ENCODE data around the gene CCL5.
"Not testable (repeated sequence)": the region's sequence is repeated elsewhere in the genome, so short reads cannot be mapped to it uniquely, and the experiment has no call there.

CCL5 gene

DNA sequence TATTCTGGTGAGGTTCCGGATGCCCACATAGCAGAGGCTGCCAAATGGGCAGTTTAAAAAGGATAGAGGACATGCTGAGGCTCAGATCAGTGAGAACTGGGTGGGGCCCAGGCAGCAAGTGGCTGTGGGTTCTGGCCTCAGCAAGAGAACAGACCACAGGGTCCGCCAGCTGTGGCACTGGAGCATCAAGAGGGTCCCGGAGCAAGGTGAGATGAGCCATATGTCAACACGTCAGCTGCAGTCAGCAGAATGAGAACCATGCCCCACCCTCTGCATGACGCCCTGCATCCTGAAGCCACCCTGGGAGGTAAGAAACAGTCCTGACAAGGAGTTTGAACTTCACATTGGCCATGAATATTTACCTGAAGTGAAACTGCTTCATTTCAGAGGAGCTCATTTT is 20.1 kb upstream of the CCL5 start:
- in situ Hi-C loops (cut with MboI; ENCODE audit: low sequenced_read_pairs): no loop called here

DNA sequence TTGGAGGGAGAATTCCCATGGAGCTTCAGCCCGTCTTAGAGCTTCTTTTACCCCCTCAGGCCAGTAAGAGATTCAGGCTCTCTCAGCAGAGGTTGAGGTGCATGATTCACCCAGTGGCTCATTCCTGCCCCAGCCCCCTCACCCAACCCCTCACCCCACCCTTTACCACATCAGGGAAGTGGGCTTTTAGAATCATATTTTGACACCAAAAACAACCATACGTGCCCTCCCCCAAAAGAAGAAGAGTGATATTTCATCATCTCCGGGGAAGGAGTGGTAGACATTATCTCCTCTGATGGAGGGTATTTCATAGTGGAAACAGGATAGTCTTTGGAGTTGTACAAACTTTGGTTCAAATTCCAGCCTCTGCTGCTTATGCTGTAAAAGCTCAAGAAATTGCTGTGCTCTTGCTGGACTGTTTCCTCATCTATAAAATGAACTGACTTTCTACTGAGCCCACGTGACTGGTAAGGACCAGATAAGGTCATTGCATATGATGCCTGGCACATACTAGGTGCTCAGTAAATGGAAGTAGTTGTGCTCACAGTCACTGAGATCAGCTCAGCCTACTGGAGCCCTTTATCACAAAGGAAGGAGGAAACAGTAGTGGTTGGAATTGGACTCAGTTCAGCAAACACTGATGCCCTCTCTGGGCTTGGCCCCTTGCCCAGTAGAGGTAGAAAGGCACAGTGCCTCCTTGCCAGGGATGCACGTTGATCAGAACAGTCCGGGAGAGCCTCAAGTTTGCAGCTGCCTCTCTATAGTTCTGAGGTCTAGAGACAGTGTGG is 18.3 kb upstream of the CCL5 start:
- in situ Hi-C loops (cut with MboI; ENCODE audit: low sequenced_read_pairs): no loop called here

DNA sequence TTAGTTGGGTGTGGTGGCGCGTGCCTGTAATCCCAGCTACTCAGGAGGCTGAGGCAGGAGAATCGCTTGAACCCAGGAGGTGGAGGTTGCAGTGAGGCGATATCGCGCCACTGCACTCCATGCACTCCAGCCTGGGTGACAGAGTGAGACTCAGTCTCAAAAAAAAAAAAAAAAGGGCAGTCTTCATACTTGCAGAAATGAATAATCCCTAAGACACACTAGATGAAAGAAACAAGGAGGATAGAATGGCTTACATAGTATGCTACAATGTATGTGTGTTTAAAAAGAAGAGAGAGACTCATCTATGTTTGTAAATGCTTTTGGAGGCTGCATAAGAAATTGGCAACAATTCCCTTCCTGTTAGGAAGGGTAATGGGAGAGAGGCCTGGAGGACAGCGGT is 17.6 kb upstream of the CCL5 start:
- in situ Hi-C loops (cut with MboI; ENCODE audit: low sequenced_read_pairs): not testable (repeated sequence)

DNA sequence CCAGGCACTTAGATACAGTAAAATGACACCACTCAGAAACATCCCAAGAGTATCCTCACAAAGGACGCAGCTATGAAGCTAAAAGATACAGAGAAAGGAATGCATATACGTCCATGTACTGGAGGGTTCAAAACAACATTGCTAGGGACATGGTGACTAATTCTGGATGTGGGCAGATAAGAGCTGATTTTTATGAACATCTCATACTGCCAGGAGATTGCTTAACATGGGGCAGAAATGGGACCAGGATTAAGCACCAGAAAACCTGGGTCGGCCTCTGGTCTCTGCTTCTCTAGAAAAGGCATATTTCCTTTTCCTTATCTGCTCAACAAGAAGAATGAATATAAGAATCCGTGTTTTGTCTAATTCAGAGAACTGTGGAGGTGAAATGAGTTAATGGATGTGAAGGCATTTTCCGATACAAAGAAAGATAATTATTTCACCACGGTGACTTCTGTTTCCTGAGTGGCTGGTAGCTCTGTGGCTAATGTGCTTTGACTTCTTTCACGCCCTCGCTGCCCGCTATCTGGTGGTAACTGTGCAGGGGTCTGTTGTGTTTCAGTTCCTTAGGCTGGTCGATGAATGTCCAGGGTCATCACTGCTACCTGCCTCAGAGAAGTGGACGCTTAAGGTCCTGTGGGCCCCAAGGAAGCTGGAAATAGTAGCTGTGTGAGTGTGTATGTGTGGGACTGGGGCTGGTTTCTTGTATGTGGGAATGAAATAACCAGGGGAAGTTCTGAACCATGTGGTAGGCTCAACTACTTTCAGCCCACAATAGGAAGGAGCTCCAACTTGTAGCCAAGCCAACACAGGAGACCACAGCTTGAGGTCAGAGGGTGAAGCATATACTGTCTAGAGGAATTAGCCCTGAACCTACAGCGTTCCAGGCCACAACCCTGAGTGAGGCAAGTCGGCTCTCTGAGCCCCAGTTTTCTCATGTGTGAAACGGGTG is 15.8 kb upstream of the CCL5 start:
- in situ Hi-C loops (cut with MboI; ENCODE audit: low sequenced_read_pairs): no loop called here

DNA sequence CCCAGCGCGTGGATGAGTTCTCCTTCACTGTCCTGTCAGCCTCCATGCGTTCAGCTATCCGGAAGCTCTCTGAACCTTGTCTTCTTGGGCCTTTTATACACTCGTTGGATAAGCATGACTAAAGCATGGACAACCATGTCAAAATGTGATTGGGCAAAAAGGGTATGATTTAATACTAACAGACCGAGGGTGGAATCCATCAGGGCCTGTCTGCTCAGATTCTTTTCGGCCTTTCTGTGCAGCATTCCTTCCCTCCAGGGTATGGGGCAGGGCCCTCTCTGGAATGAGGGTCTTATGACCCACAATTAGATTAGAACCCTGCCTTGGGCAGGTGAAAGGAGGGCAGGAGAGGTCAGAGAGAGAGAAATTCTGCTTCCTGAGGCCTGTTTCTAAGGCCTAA is 14.0 kb upstream of the CCL5 start:
- in situ Hi-C loops (cut with MboI; ENCODE audit: low sequenced_read_pairs): no loop called here

DNA sequence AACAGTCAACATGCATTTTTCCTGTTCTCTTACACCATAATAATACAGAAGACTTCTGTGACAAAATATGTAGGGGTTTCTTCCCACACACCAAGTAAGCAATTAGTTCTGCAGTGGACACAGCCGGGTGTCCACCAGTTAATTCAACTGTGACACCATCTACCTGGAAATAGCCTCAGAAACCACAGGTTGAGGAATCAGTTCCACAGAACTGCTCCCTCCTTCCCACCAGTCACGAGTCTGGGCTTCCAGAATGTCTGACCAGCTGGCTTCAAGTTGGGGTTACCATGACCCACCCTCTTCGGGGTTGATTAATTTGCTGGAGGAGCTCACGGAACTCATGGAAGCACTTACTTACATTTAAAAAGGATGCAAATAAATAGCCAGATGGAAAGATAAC is 13.6 kb upstream of the CCL5 start:
- in situ Hi-C loops (cut with MboI; ENCODE audit: low sequenced_read_pairs): no loop called here

DNA sequence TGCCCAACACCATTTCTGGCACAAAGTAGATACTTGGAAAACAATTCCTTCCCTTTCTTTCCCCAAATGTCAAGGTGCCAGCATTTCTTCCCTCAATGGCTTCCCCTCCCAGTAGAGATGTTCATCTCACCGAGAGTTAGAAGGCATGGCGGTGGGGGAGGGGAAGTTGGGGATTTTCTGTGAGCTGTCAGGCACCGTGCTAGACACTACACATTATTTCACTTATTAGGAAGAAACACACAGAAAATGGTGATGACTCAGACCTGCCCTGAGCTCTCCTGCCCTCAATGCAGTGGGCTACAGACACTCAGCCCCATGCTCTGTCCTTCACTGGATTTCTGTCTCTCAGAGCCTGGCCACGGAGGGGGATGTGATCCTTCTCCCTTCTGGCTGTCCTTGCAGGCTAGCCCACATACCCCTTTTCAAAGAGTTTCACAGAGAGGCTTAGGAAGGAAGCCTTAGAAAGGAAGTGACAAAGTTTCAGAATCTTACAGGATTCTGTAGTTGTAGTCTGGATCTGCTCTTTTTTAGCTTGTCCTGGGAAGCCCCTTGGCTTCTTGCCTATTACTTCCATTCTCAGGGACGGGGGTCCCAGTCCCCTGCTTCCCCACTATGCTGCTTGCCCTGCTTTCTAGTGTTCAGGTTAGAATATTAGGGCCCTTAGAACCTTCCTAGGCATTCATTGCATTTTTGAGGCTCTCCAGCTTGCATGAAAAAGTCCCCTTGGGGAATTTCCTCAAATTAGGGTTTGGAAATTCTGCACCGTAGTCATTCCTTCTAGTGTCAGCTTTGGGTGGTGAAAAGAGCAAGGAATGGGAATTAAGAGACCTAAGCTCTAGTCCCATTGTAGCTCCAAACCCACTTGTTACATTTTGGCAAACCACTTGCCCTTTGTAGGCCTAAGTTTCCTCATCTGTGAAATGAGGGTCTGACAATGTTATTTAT is 12.2 kb upstream of the CCL5 start:
- in situ Hi-C loops (cut with MboI; ENCODE audit: low sequenced_read_pairs): no loop called here

DNA sequence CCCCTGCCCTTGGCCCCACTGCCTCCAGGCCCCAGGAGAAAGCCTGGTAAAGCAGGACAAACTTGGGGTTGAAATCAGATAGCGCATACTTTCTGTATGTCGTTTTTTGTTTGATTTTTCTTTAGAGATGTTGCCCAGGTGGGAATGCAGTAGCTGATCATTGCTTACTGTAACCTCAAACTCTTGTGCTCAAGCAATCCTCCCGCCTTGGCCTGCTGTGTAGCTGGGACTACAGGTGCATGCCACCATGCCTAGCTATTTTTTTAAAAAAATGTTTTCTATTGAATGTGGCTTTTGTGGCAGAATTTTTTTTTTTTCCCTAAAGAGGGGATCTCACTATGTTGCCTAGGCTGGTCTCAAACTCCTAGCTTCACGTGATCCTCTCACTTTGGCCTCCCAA is 11.1 kb upstream of the CCL5 start:
- in situ Hi-C loops (cut with MboI; ENCODE audit: low sequenced_read_pairs): no loop called here

DNA sequence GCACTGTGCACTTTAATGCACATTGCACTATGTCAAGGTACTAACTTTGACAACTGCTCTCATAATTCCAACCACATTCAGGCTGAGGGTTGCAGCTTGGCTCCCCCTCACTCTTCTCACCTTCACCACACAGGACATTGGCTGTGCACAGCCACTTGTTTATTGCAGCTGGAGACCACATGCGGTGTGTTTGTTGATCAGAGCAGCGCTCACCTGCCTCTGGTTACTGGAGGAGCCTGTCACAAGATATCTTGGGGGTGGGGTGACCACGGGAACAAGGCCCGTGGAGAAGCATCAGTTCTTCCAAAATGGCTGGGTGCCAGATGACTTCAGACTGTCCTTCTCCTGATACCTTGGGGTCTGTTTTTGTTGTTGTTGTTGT is 10.6 kb upstream of the CCL5 start:
- in situ Hi-C loops (cut with MboI; ENCODE audit: low sequenced_read_pairs): no loop called here

DNA sequence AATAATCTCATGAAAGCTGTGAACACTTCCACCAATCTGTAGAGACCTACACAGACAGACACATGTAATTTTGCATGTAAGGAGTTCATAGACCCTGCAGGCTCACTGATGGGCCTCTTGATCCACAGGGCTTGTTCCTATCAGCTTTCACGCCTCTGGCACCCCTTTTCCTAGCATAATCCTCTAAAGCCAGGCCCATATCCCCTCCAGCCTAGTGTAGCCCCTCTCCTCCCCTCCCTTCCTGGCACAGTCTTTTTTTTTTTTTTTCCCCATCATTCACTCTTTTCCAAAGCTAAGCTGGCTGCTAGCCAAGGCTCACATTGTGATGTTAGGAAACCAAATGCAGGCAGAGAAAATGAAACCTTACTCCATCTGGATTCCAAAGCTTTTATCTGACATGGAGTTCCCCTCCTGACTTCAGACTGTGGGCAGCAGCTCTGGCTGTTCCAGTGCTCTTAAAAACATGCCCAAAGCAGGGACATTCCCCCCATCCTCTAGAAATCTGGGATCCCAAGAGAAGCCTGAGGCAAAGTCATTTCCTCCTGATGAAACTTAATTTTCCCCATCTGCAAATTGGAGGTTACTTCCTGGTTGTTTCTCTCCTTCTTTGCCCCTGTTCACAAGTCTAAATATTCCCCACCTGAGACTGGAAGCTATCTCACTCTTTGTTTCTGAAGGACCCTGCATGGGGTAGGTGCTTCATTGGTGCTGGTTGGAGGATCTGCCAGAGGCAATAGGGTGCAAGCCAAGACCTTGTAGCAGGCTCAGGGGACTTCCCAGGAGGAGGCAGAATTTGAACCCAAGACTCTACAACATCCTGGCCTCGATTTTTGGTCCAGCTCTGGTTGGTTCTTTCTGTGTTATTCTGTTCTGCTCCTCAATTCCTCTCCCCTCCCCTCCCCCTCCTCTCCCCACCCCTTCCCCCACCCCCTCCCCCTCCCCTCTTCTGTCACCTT is 9.9 kb upstream of the CCL5 start:
- in situ Hi-C loops (cut with MboI; ENCODE audit: low sequenced_read_pairs): no loop called here

DNA sequence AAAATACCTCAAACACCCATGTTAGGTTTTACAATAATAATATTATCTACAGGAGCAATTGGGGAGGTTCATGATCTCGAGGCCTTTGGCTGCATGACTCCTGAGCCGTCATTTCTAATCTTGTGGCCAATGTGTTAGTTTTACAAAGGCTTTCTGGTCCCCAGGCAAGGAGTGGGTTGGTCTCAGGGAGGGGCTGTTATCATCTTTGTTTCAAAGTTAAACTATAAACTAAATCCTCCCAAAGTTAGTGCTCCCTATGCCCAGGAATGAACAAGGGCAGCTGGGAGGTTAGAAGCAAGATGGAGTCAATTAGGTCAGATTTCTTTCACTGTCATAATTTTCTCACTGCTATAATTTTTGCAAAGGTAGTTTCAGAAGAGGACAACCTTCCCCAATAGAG is 9.1 kb upstream of the CCL5 start:
- in situ Hi-C loops (cut with MboI; ENCODE audit: low sequenced_read_pairs): no loop called here

DNA sequence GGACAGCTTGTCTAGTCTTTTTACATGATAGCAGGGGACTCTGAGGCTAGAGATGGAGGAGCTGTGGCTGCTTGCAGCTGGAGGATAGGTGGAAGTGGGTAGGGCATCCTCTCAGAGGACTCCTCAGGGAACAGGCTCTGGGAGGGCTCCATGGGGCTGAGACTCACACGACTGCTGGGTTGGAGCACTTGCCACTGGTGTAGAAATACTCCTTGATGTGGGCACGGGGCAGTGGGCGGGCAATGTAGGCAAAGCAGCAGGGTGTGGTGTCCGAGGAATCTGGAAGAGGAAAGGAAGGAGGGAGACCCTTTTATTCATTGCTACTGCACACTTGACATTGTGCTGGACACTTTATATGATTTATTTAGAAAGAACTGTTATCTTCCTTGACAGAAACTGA is 1.8 kb downstream of the CCL5 start:
- in situ Hi-C loops (cut with MboI; ENCODE audit: low sequenced_read_pairs): no loop called here

DNA sequence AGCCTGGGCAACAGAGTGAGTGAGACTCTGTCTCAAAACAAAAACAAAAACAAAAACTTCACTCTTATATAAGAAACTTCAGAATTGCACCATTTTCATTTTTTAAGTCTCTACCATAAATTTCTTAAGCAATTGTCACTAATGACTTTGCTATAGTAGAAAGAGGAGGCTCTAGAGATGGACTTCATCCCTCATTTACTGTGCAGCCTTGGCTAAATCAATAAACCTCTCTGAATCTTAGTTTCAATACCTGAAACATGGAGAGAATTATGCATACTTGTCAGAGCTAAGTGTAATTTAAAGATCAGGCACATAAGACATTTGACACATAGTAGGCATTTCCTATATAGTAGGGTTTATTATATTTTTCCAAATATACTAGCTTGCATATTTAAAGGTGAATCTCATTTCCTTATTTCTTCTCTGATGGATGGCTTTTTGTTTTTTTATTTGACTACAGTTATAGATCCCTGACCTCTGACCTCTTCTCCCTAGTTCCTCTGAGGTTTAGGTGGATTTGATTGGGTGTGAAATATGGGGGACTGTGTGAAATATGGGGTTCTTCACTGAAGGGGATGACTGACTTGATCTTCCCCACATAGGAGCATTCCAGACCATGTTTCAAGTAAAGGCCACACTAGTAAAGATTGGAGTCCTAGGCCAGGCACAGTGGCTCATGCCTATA is 2.7 kb downstream of the CCL5 start:
- in situ Hi-C loops (cut with MboI; ENCODE audit: low sequenced_read_pairs): no loop called here

DNA sequence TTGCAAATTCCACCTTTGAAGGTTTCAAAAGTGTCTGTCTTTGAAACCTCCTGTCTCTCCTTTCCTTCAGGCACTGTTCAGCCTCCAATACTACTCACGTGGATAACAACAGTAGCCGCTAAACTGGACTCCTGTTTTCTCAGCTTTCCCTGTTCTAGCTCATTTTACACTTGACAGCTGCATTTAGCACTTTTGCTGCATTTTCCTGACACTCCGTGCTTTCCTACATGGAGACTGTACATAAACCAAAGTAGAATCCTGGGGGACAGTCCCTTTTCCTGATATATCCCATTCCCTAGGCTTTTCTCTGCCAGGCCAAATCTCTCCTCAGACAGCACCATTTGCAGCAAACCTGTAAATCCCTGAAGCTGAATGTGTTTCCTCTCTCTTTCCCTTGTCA is 3.6 kb downstream of the CCL5 start:
- in situ Hi-C loops (cut with MboI; ENCODE audit: low sequenced_read_pairs): no loop called here

DNA sequence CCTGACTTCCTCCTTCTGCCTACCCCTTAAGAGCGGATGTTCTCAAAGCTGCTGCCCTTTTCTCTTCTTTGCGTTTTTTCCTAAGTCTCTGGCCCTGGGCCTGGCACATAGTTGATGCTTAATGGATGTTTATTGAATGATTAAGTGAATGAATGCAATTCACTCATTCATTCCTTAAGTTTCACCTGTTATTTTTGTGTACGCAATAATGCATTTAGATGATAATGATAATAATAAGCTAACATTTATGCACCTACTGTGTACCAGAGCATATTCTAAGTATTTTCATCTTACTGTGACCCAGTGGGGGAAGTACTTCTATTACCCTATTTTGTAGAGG is 4.4 kb downstream of the CCL5 start:
- in situ Hi-C loops (cut with MboI; ENCODE audit: low sequenced_read_pairs): no loop called here

DNA sequence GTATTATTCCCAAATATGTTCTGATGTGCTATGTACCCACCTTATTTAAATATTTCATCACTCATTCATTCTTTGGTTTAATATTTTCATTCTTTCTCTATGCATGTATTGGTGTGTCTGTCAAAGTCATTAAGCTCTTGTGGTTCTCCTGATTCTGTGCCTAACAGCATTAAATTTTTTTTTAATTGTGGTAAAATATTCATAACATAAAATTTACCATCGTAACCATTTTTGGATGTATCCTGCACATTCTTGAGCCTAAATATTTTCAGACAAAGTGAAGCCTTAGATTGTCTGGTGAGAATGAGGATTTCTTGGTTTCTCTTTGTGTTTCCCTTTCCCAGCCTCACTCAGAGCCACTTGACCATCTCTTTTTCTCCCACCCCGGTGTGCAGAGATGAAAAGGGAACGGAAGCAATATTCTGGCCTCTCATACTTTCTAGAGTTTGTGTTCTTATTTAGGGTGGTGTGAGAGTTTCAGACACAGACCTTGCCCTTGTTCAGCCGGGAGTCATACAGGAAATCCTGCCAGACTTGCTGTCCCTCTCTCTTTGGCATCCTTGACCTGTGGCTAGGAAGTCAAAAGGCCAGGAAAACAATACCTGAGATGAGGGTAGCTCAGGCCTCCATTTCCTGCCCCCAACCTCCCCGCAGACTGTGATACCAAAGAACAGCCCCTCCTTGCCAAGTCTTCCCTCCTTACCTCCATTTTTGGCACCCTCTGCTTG is 4.9 kb downstream of the CCL5 start:
- in situ Hi-C loops (cut with MboI; ENCODE audit: low sequenced_read_pairs): no loop called here

DNA sequence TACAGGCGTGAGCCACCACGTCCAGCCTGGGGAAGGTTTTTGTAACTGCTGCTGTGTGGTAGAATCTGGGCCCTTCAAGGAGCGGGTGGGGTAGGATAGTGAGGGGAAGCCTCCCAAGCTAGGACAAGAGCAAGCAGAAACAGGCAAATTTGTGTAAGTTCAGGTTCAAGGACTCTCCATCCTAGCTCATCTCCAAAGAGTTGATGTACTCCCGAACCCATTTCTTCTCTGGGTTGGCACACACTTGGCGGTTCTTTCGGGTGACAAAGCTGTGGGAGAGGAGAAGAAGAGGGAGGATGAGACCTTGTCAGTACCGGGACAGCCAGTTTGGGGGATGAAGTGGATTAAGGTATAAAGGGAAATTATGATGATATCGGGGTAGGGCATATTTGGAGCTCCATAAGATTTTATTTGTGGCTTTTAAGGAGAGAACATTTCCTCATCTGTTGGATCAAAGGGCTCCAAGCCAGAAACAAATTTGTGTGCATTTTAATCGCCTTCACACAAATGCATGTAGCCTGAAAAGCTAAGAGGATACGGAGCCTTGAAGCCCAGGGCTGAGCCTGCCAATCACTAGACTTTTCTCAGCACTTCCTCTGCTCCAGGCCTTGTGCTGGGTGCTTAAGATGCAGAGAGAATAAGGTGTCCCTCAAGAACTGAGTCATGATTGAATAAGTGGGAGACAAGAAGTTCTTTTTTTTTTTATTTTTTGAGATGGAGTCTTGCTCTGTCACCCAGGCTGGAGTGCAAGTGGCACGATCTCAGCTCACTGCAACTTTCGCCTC is 7.8 kb downstream of the CCL5 start:
- in situ Hi-C loops (cut with MboI; ENCODE audit: low sequenced_read_pairs): no loop called here

All from HL-60/S4 (cell line).